Endothelial cell of umbilical vein (primary cell): ENCODE results near the gene LBR. TPM values are rescaled to one million over a fixed set of nuclear protein-coding genes. Genes with fewer than 3 reads are reported as not detected.

ENCODE experiments used
- BruUV-seq: library from RNA; stranded (reverse); fragments of 400-500 nt; replicated peaks from 2 replicates; lab custom pipeline; 2021; lab: Mats Ljungman, UMichigan
- CTCF ChIA-PET: fragments of 300-600, 350-600 bp; sonication (Branson Sonifier 250); formaldehyde crosslinking; loops from one replicate; lab custom pipeline; 2021; ENCODE audit warnings: antibody characterized with exemption, inconsistent platforms; lab: Charles Lee
- POLR2A ChIA-PET: fragments of 300-600, 350-600 bp; sonication (Branson Sonifier 250); formaldehyde crosslinking; loops from one replicate; lab custom pipeline; 2021; ENCODE audit warnings: antibody characterized with exemption, inconsistent platforms; lab: Charles Lee
- DNase-seq: peaks from one replicate; pipeline ENCODE4 v3.0.0-alpha.2; 2011; ENCODE audit warnings: low read depth, low spot score
- FAIRE-seq: peaks from 2 replicates; lab custom pipeline; 2011; peaks lifted over from hg19 to GRCh38; lab: Jason Lieb, UNC
- H2AFZ ChIP-seq: 2 replicates; pipeline ENCODE4 v1.6.0; 2012; ENCODE audit warnings: low read depth, low read length, control low read depth, inconsistent platforms
- H3K27ac ChIP-seq: 2 replicates; pipeline ENCODE4 v1.5.1; 2011; ENCODE audit warnings: low read depth, mild to moderate bottlenecking, control low read depth, low read length, moderate library complexity; ENCODE audit not compliant: insufficient read depth
- H3K27me3 ChIP-seq, 2 experiments: 2 replicates each; pipeline versions ENCODE4 v1.6.0 to v1.6.1; 2011; ENCODE audit warnings: low read length in 2 of 2, mixed read lengths in 1 of 2; ENCODE audit not compliant: control insufficient read depth in 2 of 2, insufficient read depth in 2 of 2
- H3K36me3 ChIP-seq, 2 experiments: 2 replicates in 1 of 2; 3 replicates in 1 of 2; pipeline ENCODE4 v1.5.1; 2011; ENCODE audit warnings: low read length in 2 of 2, mild to moderate bottlenecking in 1 of 2, moderate library complexity in 1 of 2; ENCODE audit not compliant: control insufficient read depth in 2 of 2, insufficient read depth in 2 of 2; ENCODE audit errors: extremely low read depth in 1 of 2
- H3K4me1 ChIP-seq: 3 replicates; pipeline ENCODE4 v1.5.1; 2011; ENCODE audit warnings: mild to moderate bottlenecking, low read length; ENCODE audit not compliant: control insufficient read depth, insufficient read depth; ENCODE audit errors: extremely low read depth
- H3K4me2 ChIP-seq: 2 replicates; pipeline ENCODE4 v1.6.1; 2011; ENCODE audit warnings: low read length, control low read depth, mixed read lengths; ENCODE audit not compliant: insufficient read depth
- H3K4me3 ChIP-seq, 3 experiments: fragments of 200-600 bp in 1 of 3; sonication (generic), shearing (Covaris generic) in 1 of 3; replicated peaks in 1 of 3; 2 replicates each; pipeline ENCODE4 v1.5.1; 2011 to 2016; ENCODE audit warnings: control low read depth in 3 of 3, low read length in 3 of 3, mild to moderate bottlenecking in 2 of 3, inconsistent platforms in 1 of 3, low read depth in 1 of 3, moderate library complexity in 1 of 3; ENCODE audit not compliant: insufficient read depth in 1 of 3
- H3K79me2 ChIP-seq: 2 replicates; pipeline ENCODE4 v1.6.0; 2012; ENCODE audit warnings: low read length, inconsistent platforms; ENCODE audit not compliant: control insufficient read depth, insufficient read depth
- H3K9ac ChIP-seq: replicated peaks from 2 replicates; pipeline ENCODE3; 2011; ENCODE audit warnings: low read length, control low read depth; ENCODE audit not compliant: insufficient read depth; ENCODE audit errors: extremely low read depth
- H3K9me1 ChIP-seq: replicated peaks from 3 replicates; pipeline ENCODE4 v1.6.0; 2011; ENCODE audit warnings: mild to moderate bottlenecking, low read length; ENCODE audit not compliant: control insufficient read depth, insufficient read depth; ENCODE audit errors: extremely low read depth
- H3K9me3 ChIP-seq: replicated peaks from 2 replicates; pipeline ENCODE4 v1.5.1; 2012; ENCODE audit warnings: low read length, inconsistent platforms; ENCODE audit not compliant: control insufficient read depth, insufficient read depth
- H4K20me1 ChIP-seq: replicated peaks from 2 replicates; pipeline ENCODE3; 2011; ENCODE audit warnings: mild to moderate bottlenecking, low read length; ENCODE audit not compliant: control insufficient read depth, insufficient read depth; ENCODE audit errors: extremely low read depth
- CTCF ChIP-seq, 2 donors: IDR thresholded peaks; 1 replicate in 1 of 2; 2 replicates in 1 of 2; pipeline ENCODE4 v1.5.1; 2011; ENCODE audit warnings: low read length in 2 of 2, mild to moderate bottlenecking in 2 of 2, moderate library complexity in 2 of 2, control low read depth in 1 of 2, inconsistent platforms in 1 of 2, low read depth in 1 of 2; ENCODE audit not compliant: insufficient read depth in 1 of 2; ENCODE audit errors: extremely low read depth in 1 of 2
- EZH2 ChIP-seq: IDR thresholded peaks from 2 replicates; pipeline ENCODE4 v1.6.1; 2012; ENCODE audit warnings: borderline replicate concordance, low read depth, mild to moderate bottlenecking, moderate library complexity, low read length, inconsistent platforms; ENCODE audit not compliant: severe bottlenecking
- FOS ChIP-seq: IDR thresholded peaks from 2 replicates; pipeline ENCODE4 v1.6.1; 2011; ENCODE audit warnings: mild to moderate bottlenecking, low read length, moderate library complexity, borderline replicate concordance; ENCODE audit not compliant: insufficient read depth
- GATA2 ChIP-seq: IDR thresholded peaks from 2 replicates; pipeline ENCODE4 v1.7.0; 2011; ENCODE audit warnings: low read depth, mild to moderate bottlenecking, moderate library complexity, mixed read lengths, low read length; ENCODE audit not compliant: insufficient read length, insufficient read depth
- JUN ChIP-seq: IDR thresholded peaks from 2 replicates; pipeline ENCODE4 v1.6.1; 2011; ENCODE audit warnings: borderline replicate concordance, low read depth; ENCODE audit not compliant: insufficient read length, insufficient read depth
- MYC ChIP-seq: IDR thresholded peaks from one replicate; pipeline ENCODE4 v1.6.1; 2011; ENCODE audit warnings: mild to moderate bottlenecking, low read depth, low read length
- POLR2A ChIP-seq: IDR thresholded peaks from 2 replicates; pipeline ENCODE4 v1.6.1; 2012; ENCODE audit warnings: low read depth, mild to moderate bottlenecking, control low read depth, low read length
- POLR2AphosphoS5 ChIP-seq: IDR thresholded peaks from 2 replicates; pipeline ENCODE4 v1.6.1; 2012; ENCODE audit warnings: low read depth, mild to moderate bottlenecking, control low read depth, low read length, moderate library complexity; ENCODE audit not compliant: insufficient read depth
- dilution Hi-C: fragments of 300-500 bp; cut with MboI; formaldehyde crosslinking; loops from one replicate; pipeline ENCODE4 v1.15.0; 2019; ENCODE audit warnings: low sequenced_read_pairs; ENCODE audit not compliant: extremely low pct_ligation_motif_present
- intact Hi-C: fragments of 100-400 bp; cut with micrococcal nuclease; formaldehyde crosslinking; loops from one replicate; pipeline ENCODE4 v1.10.0; 2022
- polyA plus RNA-seq, 4 experiments: library from polyadenylated mRNA; depleted of rRNA in 3 of 4; stranded (reverse) in 3 of 4; unstranded in 1 of 4; fragments of >200 nt; gene quantifications; 2 replicates each; pipeline versions ENCODE4 v1.2.1 to v1.2.3, GENCODE V29; 2011 to 2012; ENCODE audit warnings: missing spikeins in 1 of 4
- total RNA-seq: library from RNA; stranded (reverse); gene quantifications from 2 replicates; pipeline ENCODE4 v1.2.3, GENCODE V29; 2021
- TF ChIP-seq, protein P1 (sequence below): IDR thresholded peaks from 2 replicates; pipeline ENCODE4 v1.6.1; 2011; ENCODE audit not compliant: insufficient read depth, insufficient read length

LBR gene
- total and polyA plus RNA-seq, 2 donors (not counting 3 experiments of a cell fraction or from before 2014, with no cell fraction given): 53.9 to 119 TPM

- Histone ChIP-seq H3K9me1 (no peaks in the 10 kb centered on the region), H3K27me3 (no peaks in the 10 kb centered on the region), H4K20me1 (no peaks in the 10 kb centered on the region), H3K27ac (no peak overlapping the region), H3K9me3 (no peaks in the 10 kb centered on the region), H3K4me2 (no peak overlapping the region), H3K4me1 (peaks cover 20% of the 10 kb centered on the region), H3K79me2 (no peaks in the 10 kb centered on the region), H3K36me3 (no peaks in the 10 kb centered on the region), H2AFZ (no peak overlapping the region), H3K9ac (no peak overlapping the region), H3K4me3 (no peak overlapping the region)
- BruUV-seq: no TSS peak
- dilution Hi-C loops: no loop called here
- CTCF ChIA-PET: interaction anchor here (1.3 to 2.4 kb wide), 2 partner anchors 9 to 21 kb away, joined by 6 to 7 read pairs; no protein-coding TSS in a partner anchor
- POLR2A ChIA-PET: no interaction called here
- FAIRE-seq: no peak
- TF ChIP-seq JUN: no peak
- TF ChIP-seq, protein P1, sequence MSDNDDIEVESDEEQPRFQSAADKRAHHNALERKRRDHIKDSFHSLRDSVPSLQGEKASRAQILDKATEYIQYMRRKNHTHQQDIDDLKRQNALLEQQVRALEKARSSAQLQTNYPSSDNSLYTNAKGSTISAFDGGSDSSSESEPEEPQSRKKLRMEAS: no peak
- TF ChIP-seq MYC: no peak
- TF ChIP-seq GATA2: no peak
- TF ChIP-seq POLR2AphosphoS5: no peak
- TF ChIP-seq POLR2A: no peak
- no peak for TF ChIP-seq FOS
- no peak for TF ChIP-seq CTCF (IDR thresholded peaks at IDR 0.05; ENCODE audit: extremely low read depth in 1 of 2, insufficient read depth in 1 of 2, low read depth in 1 of 2, low read length in 2 of 2)
- TF ChIP-seq EZH2: no peak
- intact Hi-C loops: no loop called here
- no peak for DNase-seq
Observed at GRCh38 chr1:225465793-225466517, 38.1 kb upstream of the LBR start.
